ENCODE data around the gene ITIH6. TPM values are rescaled to one million over a fixed set of nuclear protein-coding genes. Genes with fewer than 3 reads are reported as not detected.
A peak's percentile ranks its signal among the peaks of the same experiment; 100 is the strongest.
"Not testable (repeated sequence)": the region's sequence is repeated elsewhere in the genome, so short reads cannot be mapped to it uniquely, and the experiment has no call there.

ITIH6 gene, protein sequence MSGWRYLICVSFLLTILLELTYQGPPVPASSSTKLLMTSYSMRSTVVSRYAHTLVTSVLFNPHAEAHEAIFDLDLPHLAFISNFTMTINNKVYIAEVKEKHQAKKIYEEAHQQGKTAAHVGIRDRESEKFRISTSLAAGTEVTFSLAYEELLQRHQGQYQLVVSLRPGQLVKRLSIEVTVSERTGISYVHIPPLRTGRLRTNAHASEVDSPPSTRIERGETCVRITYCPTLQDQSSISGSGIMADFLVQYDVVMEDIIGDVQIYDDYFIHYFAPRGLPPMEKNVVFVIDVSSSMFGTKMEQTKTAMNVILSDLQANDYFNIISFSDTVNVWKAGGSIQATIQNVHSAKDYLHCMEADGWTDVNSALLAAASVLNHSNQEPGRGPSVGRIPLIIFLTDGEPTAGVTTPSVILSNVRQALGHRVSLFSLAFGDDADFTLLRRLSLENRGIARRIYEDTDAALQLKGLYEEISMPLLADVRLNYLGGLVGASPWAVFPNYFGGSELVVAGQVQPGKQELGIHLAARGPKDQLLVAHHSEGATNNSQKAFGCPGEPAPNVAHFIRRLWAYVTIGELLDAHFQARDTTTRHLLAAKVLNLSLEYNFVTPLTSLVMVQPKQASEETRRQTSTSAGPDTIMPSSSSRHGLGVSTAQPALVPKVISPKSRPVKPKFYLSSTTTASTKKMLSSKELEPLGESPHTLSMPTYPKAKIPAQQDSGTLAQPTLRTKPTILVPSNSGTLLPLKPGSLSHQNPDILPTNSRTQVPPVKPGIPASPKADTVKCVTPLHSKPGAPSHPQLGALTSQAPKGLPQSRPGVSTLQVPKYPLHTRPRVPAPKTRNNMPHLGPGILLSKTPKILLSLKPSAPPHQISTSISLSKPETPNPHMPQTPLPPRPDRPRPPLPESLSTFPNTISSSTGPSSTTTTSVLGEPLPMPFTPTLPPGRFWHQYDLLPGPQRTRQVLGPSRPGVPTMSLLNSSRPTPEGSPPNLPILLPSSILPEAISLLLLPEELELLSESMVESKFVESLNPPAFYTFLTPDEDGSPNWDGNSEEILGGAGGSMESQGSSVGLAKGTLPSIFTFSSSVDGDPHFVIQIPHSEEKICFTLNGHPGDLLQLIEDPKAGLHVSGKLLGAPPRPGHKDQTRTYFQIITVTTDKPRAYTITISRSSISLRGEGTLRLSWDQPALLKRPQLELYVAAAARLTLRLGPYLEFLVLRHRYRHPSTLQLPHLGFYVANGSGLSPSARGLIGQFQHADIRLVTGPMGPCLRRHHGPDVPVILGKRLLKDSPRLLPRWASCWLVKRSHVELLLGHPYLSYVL
- total RNA-seq: not detected
- under 1 TPM in 5 of 6 donors, not detected in 1; 0.06 to 0.16 (median 0.09) TPM for polyA plus RNA-seq (ENCODE audit: insufficient read length in 6 of 6)
- long read RNA-seq, donor 1: 0 reads
- long read RNA-seq, donor 2: 0 reads
- long read RNA-seq, donor 3: 0 reads
- long read RNA-seq, donor 4: 0 reads
- long read RNA-seq, donor 5, partial matches to known transcripts: 597 of 751 reads
- long read RNA-seq, donor 5, other reads (novel, unspliced or antisense): 154 of 751 reads
- long read RNA-seq, donor 6: 0 reads
- long read RNA-seq, donor 7, partial matches to known transcripts: 271 of 463 reads
- long read RNA-seq, donor 7, other reads (novel, unspliced or antisense): 192 of 463 reads
- long read RNA-seq, donor 8, partial matches to known transcripts: 511 of 562 reads
- long read RNA-seq, donor 8, other reads (novel, unspliced or antisense): 51 of 562 reads
- long read RNA-seq, donor 9: 0 reads
- long read RNA-seq, donor 10: 0 reads
- long read RNA-seq, donor 11, partial matches to known transcripts: 826 of 940 reads
- long read RNA-seq, donor 11, other reads (novel, unspliced or antisense): 114 of 940 reads
- long read RNA-seq, donor 12, partial matches to known transcripts: 485 of 651 reads
- long read RNA-seq, donor 12, other reads (novel, unspliced or antisense): 166 of 651 reads

GRCh38 chrX:54798137-54798536 lies at the start of gene ITIH6:
Gene ITIH6 (minus strand): TSS chrX:54798255. CDS start chrX:54798210, 45 bp downstream.
- ATAC-seq: no peak
- no peak for TF ChIP-seq CTCF (IDR thresholded peaks at IDR 0.05)
- Histone ChIP-seq H3K36me3 (no peaks in the 10 kb centered on the region), H3K4me3 (no peak within 1 kb of the TSS), H3K9me3 (no peaks in the 10 kb centered on the region), H3K27ac (no peak within 1 kb of the TSS), H3K4me1 (no peaks in the 10 kb centered on the region), H3K27me3 (no peaks in the 10 kb centered on the region)
- no peak for DNase-seq
- intact Hi-C loops (cut with DNase I): no loop called here

DNA sequence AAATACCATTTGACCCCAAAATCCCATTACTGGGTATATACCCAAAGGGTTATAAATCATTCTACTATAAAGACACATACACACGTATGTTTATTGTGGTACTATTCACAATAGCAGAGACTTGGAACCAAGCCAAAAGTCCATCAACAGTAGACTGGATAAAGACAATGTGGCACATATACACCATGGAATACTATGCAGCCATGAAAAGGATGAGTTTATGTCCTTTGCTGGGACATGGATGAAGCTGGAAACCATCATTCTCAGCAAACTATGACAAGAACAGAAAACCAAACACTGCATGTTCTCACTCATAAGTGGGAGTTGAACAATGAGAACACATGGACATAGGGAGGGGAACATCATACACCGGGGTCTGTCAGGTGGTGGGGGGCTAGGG lies 49.6 kb upstream of the ITIH6 start:
- H3K27me3 ChIP-seq; H3K9me3 ChIP-seq; H3K36me3 ChIP-seq; ATAC-seq; intact Hi-C loops (cut with DNase I); H3K27ac ChIP-seq; DNase-seq; H3K4me3 ChIP-seq; H3K4me1 ChIP-seq: not testable (repeated sequence)

DNA sequence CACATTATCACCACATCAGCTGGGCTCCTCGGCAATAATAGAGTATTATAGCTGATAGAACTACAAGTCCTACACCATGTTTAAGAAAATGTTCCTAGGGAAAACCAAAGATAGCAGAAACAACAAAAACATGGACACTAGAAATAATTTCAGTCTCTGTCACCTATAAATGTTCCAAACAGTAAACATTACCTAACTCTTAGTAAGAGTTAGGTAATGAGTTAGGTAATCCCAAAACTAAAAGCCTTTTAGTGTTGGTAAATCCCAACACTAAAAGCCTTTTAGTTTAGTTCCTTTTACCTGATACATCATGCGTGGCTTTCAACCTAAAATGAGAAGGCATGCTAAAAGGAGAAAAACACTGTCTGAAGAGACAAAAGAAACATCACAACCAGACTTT lies 45.0 kb upstream of the ITIH6 start:
- Histone ChIP-seq H3K4me1 (no peaks in the 10 kb centered on the region), H3K27me3 (no peaks in the 10 kb centered on the region), H3K4me3 (no peak overlapping the region), H3K27ac (no peak overlapping the region), H3K36me3 (no peaks in the 10 kb centered on the region), H3K9me3 (no peaks in the 10 kb centered on the region)
- no peak for TF ChIP-seq CTCF (IDR thresholded peaks at IDR 0.05)
- no peak for ATAC-seq
- no peak for DNase-seq
- intact Hi-C loops (cut with DNase I): no loop called here

GRCh38 chrX:54842607-54843006 lies 44.6 kb upstream of the ITIH6 start:
- Histone ChIP-seq H3K27ac (no peak overlapping the region), H3K4me1 (no peaks in the 10 kb centered on the region)

DNA sequence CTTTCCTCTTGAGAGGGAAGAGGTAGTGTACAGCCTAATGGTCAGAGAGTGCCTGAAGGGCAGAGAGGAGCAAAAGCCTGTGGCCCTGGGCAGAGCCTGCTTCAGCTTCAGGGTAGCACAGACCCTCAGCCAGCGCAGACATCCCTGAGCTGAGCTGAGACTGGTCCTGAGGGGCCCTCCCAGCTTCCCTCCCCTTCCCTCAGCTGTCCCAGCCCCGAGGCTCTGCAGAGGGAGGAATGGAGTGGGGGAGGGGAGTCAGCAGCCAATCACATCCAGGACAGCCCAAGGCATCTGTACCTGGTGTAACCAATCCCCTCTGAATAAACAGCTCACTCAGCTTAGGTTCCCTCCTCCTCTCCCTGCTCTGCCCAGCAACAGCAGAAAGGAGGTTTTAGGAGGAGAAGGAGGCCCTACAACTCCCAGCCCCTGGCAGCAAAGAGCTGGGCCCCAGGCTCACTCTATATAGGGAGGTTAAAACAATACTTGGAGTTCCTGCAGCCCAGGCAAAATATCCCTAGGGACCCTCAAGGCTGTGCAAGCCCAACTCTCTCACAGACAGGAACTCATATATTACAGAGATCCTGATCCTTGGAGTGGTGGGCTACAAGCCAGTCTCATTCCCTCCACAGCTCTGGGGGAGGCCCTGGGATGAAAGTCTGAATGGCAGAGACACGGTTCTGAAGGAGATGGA lies 43.3 kb upstream of the ITIH6 start:
- DNase-seq: peak in 1 of 4 donors; percentile 30
- H3K4me3 ChIP-seq; H3K4me1 ChIP-seq; H3K36me3 ChIP-seq; ATAC-seq; H3K9me3 ChIP-seq; H3K27me3 ChIP-seq; H3K27ac ChIP-seq; intact Hi-C loops (cut with DNase I): not testable (repeated sequence)

More at GRCh38 chrX:54842607-54843006, 44.6 kb upstream of the ITIH6 start:
- Histone ChIP-seq H3K4me3 (no peak overlapping the region), H3K9me3 (no peaks in the 10 kb centered on the region), H3K27me3 (no peaks in the 10 kb centered on the region), H3K36me3 (no peaks in the 10 kb centered on the region)
- intact Hi-C loops (cut with DNase I): no loop called here
- no peak for ATAC-seq
- no peak for DNase-seq
- no peak for TF ChIP-seq CTCF (IDR thresholded peaks at IDR 0.05)
